ENCODE measurements around the gene UMODL1.

DNA sequence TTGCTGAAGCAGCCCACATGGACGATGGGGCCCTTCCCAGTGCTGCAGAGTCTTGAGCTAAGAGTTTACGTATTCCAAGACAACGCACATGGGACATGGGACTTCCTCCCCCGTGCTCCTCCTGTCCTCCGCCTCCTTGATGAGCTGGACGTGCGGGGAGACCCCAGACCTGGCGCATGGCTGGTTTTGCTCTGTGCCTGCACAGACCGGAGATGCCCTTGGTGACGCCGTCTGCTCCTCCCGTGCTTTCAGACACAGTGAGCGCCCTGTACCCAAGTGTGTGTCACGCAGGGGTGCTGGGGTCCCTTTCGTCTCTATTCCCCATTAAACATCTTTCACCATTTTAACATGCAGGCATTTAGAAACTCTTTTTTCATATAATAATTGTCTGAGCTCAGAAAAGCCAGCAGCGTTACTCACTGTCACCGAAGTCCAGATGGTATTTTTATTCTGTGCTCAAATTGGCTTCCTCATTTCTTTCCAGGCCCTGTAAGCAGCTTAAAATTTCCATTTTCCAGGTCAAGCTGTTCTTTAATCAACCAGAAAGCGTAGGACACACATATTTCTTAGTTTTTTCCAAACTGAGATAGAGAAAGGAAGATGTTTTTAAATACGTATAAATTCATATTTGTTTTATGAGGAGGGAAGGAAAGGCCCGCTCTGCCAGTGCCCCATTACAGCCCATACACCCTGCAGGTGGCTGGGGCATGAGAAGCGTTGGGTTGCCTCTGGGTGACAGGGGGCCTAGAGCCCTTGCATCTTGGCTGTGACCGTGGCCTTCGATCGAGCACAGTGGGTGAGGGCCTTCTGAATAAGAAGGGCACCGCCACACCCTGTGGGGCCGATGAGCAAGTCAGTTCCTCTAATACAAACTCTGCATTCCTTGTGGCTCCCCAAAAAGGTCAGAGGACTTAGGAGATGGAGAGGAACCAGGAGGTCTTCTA is 43.0 kb upstream of the UMODL1 start:
- TF ChIP-seq, protein P1, sequence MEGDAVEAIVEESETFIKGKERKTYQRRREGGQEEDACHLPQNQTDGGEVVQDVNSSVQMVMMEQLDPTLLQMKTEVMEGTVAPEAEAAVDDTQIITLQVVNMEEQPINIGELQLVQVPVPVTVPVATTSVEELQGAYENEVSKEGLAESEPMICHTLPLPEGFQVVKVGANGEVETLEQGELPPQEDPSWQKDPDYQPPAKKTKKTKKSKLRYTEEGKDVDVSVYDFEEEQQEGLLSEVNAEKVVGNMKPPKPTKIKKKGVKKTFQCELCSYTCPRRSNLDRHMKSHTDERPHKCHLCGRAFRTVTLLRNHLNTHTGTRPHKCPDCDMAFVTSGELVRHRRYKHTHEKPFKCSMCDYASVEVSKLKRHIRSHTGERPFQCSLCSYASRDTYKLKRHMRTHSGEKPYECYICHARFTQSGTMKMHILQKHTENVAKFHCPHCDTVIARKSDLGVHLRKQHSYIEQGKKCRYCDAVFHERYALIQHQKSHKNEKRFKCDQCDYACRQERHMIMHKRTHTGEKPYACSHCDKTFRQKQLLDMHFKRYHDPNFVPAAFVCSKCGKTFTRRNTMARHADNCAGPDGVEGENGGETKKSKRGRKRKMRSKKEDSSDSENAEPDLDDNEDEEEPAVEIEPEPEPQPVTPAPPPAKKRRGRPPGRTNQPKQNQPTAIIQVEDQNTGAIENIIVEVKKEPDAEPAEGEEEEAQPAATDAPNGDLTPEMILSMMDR (conservative IDR thresholded peaks at IDR 0.05 in 1 of 2, IDR thresholded peaks at IDR 0.05 in 1 of 2; ENCODE audit: low read depth in 1 of 2, low read length in 2 of 2), result no peak
- no peak for TF ChIP-seq EZH2 (IDR thresholded peaks at IDR 0.05; ENCODE audit: low read length, missing control alignments)

All from fibroblast of lung (primary cell).